OCI-LY3 (cell line): ENCODE data around the gene NEURL1.

Experiments used
- H2AFZ ChIP-seq: fragments of 200-600, 300-600 bp; shearing (Covaris generic); 2 replicates; pipeline ENCODE4 v1.6.0; 2014; ENCODE audit warnings: antibody characterized with exemption, low read depth, low read length
- H3K27ac ChIP-seq: fragments of 200-600, 300-600 bp; sonication (generic); 2 replicates; pipeline ENCODE4 v1.5.1; 2014; ENCODE audit warnings: mild to moderate bottlenecking, low read length, moderate library complexity, mixed read lengths
- H3K27me3 ChIP-seq: fragments of 200-600, 300-600 bp; sonication (generic); 2 replicates; pipeline ENCODE4 v1.6.1; 2014; ENCODE audit warnings: low read depth, low read length, mixed read lengths
- H3K36me3 ChIP-seq: fragments of 200-600, 300-600 bp; sonication (generic); replicated peaks from 2 replicates; pipeline ENCODE3; 2014; ENCODE audit warnings: low read depth, low read length, mixed read lengths
- H3K4me1 ChIP-seq: fragments of 300-600, 200-600 bp; sonication (generic); 2 replicates; pipeline ENCODE4 v1.6.1; 2014; ENCODE audit warnings: low read length, mixed read lengths
- H3K4me2 ChIP-seq: fragments of 200-600, 300-600 bp; sonication (generic); 2 replicates; pipeline ENCODE4 v1.6.1; 2014; ENCODE audit warnings: low read length, mixed read lengths
- H3K4me3 ChIP-seq: fragments of 300-600, 200-600 bp; sonication (generic); 2 replicates; pipeline ENCODE4 v1.5.1; 2014; ENCODE audit warnings: antibody characterized with exemption, mild to moderate bottlenecking, low read length, moderate library complexity
- H3K79me2 ChIP-seq: fragments of 300-600, 200-600 bp; shearing (Covaris generic); 2 replicates; pipeline ENCODE4 v1.6.1; 2014; ENCODE audit warnings: mild to moderate bottlenecking, low read length, mixed read lengths
- H3K9ac ChIP-seq: fragments of 300-600, 200-600 bp; shearing (Covaris generic); 2 replicates; pipeline ENCODE4 v1.6.0; 2014; ENCODE audit warnings: mild to moderate bottlenecking, low read length, moderate library complexity
- H3K9me3 ChIP-seq: fragments of 200-600, 300-600 bp; shearing (Covaris generic); 2 replicates; pipeline ENCODE4 v1.6.1; 2014; ENCODE audit warnings: low read length, mixed read lengths; ENCODE audit not compliant: insufficient read depth
- H4K20me1 ChIP-seq: fragments of 200-600, 300-600 bp; sonication (generic); 2 replicates; pipeline ENCODE4 v1.6.1; 2016; ENCODE audit warnings: low read length, mixed read lengths; ENCODE audit not compliant: insufficient read depth
- EZH2phosphoT487 ChIP-seq: fragments of 200-600 bp; shearing (Covaris generic); IDR thresholded peaks from 2 replicates; pipeline ENCODE4 v1.6.1; 2018; ENCODE audit warnings: antibody characterized with exemption, mixed run types, low read depth
- TF ChIP-seq, protein P1 (sequence below): fragments of 200-600, 300-600 bp; sonication (generic); IDR thresholded peaks from 2 replicates; pipeline ENCODE4 v1.5.1; 2014; ENCODE audit warnings: antibody characterized with exemption, low read length, low read depth

The NEURL1 gene

DNA sequence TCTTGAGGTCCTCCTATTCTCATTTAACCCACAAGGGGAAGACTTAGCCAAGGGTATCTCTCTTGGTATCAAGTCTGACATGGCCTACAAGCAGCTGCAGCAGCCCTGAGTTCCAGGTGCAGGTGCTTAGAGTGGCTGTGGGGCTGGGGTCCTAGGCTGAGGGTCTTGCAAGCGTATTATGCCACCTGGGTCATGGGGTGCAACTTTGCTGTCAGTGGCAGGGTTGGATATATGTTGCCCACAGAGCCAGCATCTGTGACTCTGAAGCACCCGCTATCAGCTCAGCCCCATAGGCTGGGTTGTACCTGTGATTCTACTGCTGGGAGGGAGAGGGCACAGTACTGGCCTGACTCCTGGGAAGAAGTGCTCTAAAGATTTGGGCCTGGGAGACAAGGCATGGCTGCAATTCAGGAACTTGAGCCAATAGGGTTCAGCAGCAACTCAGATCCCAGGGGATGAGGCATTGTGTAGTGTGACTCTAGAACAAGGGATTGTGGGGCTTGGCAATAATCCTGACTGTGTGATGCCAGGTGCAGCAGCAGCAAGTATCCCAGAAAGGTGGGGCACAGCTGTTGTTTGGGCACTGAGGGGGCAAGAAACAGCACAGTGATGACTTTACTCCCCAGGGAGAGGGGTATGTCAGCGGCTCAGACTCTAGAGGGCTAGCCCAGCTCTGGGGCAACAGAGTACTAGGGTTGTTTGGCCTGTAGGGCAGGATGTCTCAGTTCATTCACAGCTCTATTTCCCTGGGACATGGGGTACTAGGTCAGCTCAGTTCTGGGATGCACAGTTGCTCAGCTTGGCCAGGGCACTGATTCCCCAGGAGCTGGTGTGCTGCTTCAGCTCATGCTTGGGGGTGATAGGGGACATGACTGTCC is 41.4 kb downstream of the NEURL1 start:
- no peaks in the 10 kb centered on the region for H3K4me1 ChIP-seq

DNA sequence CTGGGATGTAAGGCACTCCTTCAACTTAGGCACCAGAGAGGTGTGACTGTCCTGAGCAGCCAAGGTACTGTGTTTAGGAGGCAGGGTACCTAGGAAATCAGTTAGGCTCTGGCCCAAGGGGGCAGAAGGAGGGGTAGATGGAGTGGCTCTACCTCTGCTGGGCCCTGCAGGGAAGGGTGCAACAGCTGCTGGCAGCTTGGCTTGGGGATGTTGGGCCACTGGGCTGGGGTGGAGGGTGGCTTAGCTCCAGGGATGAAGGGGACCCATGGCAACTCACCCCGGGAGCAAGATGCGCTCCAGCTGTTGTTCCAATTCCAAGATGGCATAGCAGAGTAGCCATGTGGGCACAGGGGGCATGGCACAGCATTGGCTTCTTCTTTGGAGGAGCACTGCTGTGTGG is 42.1 kb downstream of the NEURL1 start:
- TF ChIP-seq, protein P1, sequence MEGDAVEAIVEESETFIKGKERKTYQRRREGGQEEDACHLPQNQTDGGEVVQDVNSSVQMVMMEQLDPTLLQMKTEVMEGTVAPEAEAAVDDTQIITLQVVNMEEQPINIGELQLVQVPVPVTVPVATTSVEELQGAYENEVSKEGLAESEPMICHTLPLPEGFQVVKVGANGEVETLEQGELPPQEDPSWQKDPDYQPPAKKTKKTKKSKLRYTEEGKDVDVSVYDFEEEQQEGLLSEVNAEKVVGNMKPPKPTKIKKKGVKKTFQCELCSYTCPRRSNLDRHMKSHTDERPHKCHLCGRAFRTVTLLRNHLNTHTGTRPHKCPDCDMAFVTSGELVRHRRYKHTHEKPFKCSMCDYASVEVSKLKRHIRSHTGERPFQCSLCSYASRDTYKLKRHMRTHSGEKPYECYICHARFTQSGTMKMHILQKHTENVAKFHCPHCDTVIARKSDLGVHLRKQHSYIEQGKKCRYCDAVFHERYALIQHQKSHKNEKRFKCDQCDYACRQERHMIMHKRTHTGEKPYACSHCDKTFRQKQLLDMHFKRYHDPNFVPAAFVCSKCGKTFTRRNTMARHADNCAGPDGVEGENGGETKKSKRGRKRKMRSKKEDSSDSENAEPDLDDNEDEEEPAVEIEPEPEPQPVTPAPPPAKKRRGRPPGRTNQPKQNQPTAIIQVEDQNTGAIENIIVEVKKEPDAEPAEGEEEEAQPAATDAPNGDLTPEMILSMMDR, result no peak
- TF ChIP-seq EZH2phosphoT487, result no peak
- peaks cover 4% of the 10 kb centered on the region; the same call in 1 of the 2 replicates for H3K27me3 ChIP-seq
- no peaks in the 10 kb centered on the region for H3K36me3 ChIP-seq
- H3K4me1 ChIP-seq, result no peaks in the 10 kb centered on the region
- H3K79me2 ChIP-seq, result no peaks in the 10 kb centered on the region
- no peak overlapping the region for H2AFZ ChIP-seq
- H3K9ac ChIP-seq, result no peak overlapping the region
- H3K4me2 ChIP-seq, result no peak overlapping the region
- H4K20me1 ChIP-seq, result no peaks in the 10 kb centered on the region
- no peak overlapping the region for H3K27ac ChIP-seq
- H3K4me3 ChIP-seq, result no peak overlapping the region
- H3K9me3 ChIP-seq, result no peaks in the 10 kb centered on the region

More for the DNA sequence above, 41.4 kb downstream of the NEURL1 start:
- TF ChIP-seq, protein P1, result no peak
- TF ChIP-seq EZH2phosphoT487, result no peak
- Histone ChIP-seq H3K36me3 (no peaks in the 10 kb centered on the region), H3K9me3 (no peaks in the 10 kb centered on the region), H3K27me3 (peaks cover 4% of the 10 kb centered on the region; the same call in 1 of the 2 replicates), H3K79me2 (no peaks in the 10 kb centered on the region), H4K20me1 (no peaks in the 10 kb centered on the region), H3K27ac (no peak overlapping the region), H3K9ac (no peak overlapping the region), H2AFZ (no peak overlapping the region), H3K4me2 (no peak overlapping the region), H3K4me3 (no peak overlapping the region)

DNA sequence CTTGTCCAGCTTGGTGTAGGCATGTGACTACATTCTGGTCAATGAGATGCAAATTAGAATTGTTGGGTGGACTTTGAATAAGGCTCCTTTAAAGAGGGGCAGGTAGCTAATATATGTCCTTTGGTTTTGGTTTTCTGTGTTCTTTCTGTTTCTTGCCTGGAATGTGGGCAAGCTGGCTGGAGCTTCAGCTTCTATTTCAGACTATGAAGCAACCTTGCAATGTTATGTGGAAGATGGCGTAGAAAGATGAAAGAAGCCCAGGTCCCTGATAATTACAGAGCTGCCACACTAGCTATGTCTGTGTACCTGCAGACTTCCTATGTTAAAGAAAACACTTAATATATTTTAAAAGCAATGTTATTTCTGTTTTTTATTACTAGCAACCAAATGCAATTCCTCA is 46.2 kb downstream of the NEURL1 start:
- no peak overlapping the region for H3K9ac ChIP-seq
- no peak overlapping the region for H3K4me2 ChIP-seq
- no peaks in the 10 kb centered on the region for H3K36me3 ChIP-seq
- no peaks in the 10 kb centered on the region for H3K79me2 ChIP-seq
- peaks cover 6% of the 10 kb centered on the region; the same call in 1 of the 2 replicates for H3K27me3 ChIP-seq
- H3K27ac ChIP-seq, result no peak overlapping the region
- no peaks in the 10 kb centered on the region for H3K9me3 ChIP-seq
- TF ChIP-seq EZH2phosphoT487, result no peak
- TF ChIP-seq, protein P1, result no peak
- no peak overlapping the region for H3K4me3 ChIP-seq
- H4K20me1 ChIP-seq, result no peaks in the 10 kb centered on the region
- H3K4me1 ChIP-seq, result peaks cover 6% of the 10 kb centered on the region; the same call in 1 of the 2 replicates
- no peak overlapping the region for H2AFZ ChIP-seq

DNA sequence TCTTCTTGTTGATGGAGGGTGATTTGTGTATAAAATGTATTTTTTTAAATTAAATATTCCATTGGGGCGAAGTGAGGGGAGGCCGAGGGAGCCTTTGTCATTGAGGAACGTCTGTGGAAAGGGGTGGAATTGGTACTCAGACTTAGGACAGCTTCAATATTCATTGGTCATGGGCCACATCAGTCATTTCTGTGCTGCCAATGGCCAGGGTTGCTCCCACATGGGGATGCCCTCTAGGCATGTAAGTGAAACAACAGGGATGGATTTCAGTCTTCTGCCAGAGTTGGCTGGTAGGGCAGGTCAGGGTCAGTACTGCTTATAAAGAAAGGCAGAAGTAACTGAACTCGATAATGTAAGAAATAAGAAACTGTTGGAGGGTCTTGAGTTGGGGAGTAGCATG is 47.2 kb downstream of the NEURL1 start:
- Histone ChIP-seq H3K36me3 (no peaks in the 10 kb centered on the region), H4K20me1 (no peaks in the 10 kb centered on the region), H3K4me3 (no peak overlapping the region), H3K4me2 (no peak overlapping the region), H3K9ac (no peak overlapping the region), H3K27ac (no peak overlapping the region), H3K4me1 (peaks cover 6% of the 10 kb centered on the region; the same call in 1 of the 2 replicates), H3K9me3 (no peaks in the 10 kb centered on the region), H3K27me3 (peaks cover 6% of the 10 kb centered on the region; the same call in 1 of the 2 replicates), H3K79me2 (no peaks in the 10 kb centered on the region), H2AFZ (no peak overlapping the region)
- TF ChIP-seq, protein P1, result no peak
- TF ChIP-seq EZH2phosphoT487, result no peak
